Activated CD8-positive, alpha-beta memory T cell treated with anti-CD3 and anti-CD28 coated beads for 48 hours (primary cell): ENCODE data around the gene TBC1D10A.
A peak's percentile ranks its signal among the peaks of the same experiment; 100 is the strongest.

Source experiments
- DNase-seq, 3 experiments: peaks; one replicate each; pipeline ENCODE4 v3.0.0-alpha.2; 2020; ENCODE audit warnings: low read depth in 2 of 3, low spot score in 2 of 3

Gene TBC1D10A

DNA sequence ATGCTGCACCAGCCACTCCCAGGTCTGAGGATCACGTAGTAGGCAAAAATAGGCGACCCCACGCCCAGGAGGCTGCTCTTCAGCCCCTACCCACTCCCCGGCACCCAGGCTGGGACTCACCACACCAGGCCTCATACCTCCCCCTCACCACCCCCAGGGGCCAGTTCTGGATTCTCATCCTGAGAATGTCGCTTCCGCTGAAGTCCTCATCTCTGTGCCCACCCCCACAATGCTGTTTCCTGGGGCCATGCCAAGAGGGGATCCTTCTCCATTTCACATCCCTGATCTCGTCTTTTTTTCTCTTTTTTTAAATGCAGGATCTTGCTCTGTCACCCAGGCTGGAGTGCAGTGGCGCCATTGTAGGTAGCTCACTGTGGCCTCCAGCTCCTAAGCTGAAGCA lies 58.4 kb downstream of the TBC1D10A start:
- DNase-seq = no peak

DNA sequence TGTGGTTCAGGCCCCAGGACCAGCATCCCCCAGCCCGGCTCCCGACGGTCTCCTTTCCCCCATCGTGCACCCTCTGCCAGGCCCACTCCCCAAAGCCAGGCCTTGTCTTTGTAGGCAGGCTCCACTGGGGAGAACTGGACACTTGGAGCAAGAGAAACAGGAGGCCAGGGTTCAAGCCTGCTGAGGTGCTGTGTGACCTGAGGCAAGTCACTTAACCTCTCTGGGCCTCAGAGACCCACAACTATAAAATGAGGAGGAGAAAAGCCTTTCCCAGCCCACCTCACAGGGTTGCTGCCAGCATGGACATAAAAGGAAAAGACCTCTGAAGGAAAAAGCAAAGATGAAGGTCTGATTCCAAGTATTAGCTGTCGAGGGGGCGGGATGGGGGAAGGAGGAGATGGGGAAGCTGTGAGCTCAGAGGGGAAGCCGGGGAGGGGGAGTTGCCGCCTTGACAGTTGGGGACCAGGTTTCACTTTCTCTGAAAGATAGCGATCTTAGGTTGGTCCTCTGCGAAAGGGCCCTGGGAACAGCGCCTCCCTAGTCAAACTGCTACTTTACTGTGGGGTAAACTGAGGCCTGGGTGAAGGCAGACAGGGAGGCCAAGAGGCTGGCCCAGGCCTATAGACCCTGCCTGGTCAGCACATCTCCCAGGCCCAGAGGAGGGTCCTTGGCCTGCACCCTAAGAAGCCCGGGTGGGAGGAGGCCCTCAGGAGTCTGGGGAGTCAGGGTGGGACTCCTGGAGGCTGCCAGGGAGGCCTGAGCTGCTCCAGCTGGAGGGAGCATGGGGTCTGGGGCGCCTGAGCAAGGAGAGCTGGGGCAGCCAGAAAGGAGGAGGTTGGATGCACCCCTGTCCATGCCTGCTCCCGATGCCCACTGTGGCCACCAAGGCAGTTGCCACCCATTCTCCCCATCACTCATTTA lies 59.1 kb downstream of the TBC1D10A start:
- no peak for DNase-seq

DNA sequence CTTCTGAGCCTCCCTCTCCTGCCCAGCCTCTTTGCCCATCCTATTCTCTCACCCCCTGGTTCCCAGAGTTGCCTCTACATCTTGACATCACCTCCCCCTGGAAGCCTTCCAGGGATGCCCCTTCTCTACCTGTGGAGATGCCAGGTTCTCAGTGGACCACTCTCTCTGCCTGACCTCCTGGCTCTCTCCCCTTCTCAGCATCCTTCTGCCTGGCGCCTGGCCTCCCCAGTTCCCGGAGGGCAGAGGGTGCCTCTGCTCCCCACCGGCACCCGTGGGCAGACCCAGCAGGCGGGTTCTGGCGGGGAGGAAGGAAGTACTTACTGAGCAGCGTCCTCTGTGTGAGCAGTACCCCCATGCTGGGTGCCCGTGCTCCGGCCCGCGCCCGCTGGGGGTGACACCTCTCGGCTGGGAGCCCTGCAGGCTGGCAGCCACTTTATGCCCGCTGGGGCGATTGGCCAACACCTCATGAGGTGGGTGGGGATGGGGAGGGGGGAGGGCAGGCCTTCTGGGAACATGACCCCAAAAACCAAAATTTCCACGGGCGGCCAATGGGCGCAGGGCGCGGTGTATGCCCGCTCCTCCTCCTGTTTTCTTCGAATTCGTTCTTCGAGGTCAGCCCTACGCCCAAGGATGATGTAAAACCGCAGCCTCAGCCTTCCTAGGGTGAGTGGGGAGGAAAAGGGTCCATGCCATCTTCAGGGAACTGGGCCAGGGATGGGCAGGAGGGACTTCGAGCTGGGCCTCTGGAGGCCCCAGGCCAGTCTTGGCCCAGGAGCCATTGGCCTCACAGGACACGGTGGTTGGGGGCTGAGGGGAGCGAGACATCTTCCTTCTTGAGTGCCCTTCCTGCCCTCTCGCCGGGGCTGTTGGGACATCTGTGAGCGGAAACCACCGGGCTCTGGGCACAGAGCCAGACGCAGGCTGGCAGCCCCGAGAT lies 60.0 kb downstream of the TBC1D10A start, which contains the start of gene OSM:
TSS of gene OSM (minus strand) at position 407 of the 937 bp plus-strand sequence. CDS start at position 355, 52 bp downstream.
- peak in 1 of 3 experiments; percentile 73 for DNase-seq

DNA sequence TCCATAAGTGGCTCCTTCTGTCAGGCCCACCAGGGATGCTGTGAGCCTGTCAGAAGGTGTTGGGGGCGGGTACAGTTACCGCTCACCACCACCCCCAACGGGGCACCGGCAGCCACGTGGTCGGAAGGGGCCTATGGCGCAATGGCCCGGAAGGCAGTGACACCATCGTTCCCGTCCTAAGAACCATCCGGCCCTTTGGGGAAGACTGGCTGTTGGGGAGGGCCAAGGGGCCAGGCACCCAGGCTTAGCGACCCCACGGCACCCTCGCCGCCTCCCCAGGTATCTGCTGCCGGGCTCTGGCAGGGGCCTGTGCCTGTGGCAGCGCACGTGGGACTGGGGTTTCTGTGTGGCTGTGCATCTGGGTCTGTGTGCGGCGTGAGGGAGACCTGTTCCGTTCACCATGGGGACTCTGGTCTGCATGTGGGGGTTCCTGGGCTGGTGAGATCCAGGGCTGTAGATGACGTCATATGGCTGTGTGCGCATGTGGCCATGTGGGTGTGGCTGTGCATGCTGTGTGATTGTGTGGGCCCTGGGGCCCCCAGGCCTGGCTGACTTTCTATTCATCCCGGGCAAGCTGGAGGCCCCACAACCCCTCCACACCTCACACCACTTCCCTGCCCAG lies 60.8 kb downstream of the TBC1D10A start:
- peak in 2 of 3 experiments; percentile 65 to 76 for DNase-seq

DNA sequence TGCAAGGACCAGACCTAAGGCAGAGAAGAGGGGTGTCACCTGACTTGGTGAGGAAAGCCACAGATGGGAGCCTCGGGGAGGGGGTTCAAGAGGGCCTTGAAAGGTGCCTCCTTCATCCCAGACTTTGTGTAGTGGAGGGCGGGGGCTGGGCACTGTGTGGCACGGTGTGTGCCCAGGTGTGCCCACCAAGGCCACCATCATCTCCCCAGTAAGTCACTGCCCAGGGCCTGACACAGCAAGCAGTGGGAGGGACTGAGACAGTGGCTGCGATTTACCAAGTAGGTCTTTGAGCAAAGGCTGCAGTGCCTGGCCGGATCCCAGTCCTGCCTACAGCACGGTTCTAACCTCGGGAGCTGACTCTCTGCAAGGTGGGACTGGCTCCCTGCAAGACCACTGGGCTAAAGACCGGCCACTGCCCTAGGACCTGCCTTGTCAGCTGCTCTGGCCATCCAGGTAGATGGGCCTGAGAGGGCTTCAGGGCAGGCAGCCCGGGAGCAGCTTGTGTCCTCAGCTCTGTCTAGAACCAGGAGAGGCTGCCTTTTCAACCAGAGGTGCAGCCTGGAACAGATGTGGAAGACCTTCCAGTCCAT lies 61.5 kb downstream of the TBC1D10A start:
- no peak for DNase-seq

DNA sequence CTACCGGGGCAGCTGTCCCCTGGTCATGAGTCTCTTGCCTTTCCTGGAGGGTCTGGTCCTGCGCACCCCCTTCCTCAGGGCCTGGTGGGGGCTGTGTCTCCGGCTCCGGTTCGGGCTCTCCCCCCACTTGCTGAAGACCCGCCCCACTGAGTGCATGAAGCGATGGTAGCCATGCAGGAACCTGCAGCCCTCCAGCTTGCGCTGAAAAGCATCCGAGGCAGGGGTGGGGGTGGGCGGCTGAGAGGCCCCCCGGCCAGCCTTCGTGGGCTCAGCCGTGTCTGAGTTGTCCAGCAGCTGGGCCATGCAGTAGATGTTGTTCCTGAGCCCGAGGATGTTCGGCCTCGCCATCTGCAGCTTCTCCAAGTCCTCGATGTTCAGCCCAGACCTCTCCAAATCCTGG lies 62.9 kb downstream of the TBC1D10A start:
- DNase-seq = no peak

DNA sequence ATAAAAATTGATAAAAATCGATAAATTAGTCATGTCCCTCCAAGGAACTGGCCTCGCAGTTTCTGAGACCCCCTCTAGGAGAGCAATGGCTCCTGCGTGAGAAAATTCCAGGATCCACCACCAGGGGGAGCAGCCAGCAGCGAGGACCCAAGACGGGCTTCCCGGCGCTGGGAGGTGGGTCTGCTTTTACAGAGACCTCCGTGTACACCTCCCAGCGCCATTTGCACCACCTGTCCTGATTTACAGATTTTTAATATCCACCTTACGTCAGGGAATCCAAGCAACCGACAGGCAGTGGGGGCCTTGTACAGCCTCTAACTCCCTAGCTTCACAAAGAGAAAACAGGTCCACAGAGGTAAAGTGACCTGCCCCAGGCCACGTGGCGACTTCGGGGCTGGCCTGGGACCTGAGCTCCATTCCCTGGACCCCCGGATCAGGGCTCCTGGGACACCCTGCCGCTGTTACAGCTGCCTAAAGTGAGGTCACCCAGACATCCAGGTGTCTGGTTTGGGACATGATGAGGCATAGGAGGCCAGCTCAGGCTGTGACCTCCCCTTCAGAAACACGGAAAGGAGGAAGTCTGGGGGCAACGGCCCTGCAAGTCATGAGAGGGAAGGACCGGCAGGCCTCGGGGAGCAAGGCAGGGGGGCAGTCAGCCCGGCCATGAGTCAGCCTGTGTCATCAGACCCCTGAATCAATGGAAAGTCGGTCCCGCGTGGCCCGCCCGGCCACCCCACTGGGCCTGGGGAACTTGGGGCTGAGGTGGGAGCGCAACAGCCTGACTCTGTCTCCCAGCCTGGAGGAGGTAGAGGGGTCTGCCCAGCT lies 63.6 kb downstream of the TBC1D10A start:
- peak; percentile 57 to 89 (median 85) for DNase-seq

DNA sequence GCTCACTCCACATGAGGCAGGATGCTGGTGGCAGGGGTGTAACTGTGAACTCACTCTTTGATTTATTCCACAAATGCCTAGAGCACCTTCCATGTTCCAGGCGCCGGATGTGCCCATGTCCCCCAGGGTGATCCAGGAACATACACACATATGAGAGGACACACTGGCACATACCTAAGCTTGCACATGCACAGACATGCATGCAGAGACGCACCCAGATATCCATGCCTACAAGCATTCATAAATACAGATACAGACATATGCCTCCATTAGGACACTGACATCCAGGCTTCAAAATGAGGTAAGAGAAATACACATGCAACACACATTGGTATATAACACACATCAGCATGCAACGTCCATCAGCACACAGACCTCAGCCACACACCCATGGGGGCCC lies 64.6 kb downstream of the TBC1D10A start:
- DNase-seq = no peak

DNA sequence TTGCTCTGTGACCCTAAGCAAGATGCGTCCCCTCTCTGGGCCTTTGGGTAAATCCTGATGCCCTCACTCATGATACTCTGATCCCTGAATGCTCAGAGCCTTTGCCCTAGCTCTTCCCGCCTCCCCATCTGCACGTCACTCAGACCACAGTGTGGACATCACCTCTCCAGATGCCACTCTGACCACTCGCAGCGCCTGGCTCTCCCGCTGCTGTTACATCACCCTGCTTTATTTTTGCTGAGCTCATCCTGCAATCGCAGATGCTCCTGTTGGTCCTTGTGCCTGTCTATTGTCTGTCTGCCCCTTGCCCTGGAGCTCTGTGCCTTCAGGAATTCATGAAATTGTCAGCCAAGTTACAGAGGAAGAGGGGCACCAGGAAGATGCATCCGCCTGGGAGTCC lies 65.6 kb downstream of the TBC1D10A start:
- DNase-seq = no peak

DNA sequence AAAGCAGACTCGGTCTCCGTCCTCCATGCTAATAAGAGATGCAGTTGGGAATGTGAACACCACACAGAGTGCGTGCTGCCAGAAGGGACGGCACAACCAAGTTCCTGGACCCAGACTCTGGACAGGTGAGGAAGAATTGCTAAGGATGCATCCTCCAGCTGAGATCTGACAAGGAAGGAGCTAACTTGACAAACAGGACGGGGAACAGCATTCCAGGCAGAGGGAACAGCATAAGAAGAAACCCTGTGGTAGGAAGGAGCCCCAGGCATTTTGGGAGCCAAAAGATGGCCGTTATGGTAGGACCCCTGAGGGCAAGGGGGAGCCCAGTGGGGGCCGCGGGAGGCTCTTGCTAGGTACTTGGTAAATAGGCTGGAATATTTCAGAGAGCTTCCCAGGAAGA lies 66.1 kb downstream of the TBC1D10A start:
- DNase-seq = no peak

DNA sequence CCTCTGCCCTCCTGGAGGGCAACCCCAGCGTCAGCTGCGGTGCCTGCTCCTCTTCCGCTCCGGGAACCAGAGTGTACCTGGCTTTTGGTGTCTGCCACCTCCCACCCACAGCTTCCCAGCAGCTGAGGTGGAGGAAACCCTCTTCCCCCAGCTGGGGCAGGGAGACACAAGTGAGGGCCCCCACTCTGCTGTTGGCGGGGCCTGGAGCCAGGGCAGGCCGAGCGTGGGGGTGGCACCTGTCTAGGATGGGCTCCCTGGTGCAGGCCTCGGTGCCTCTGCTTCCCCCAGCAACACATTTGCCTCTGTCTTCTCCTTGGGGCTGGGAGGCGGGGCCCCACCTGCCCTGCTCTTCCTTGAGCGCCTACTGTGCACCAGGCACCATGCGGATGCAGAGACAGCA lies 66.5 kb downstream of the TBC1D10A start:
- no peak for DNase-seq

DNA sequence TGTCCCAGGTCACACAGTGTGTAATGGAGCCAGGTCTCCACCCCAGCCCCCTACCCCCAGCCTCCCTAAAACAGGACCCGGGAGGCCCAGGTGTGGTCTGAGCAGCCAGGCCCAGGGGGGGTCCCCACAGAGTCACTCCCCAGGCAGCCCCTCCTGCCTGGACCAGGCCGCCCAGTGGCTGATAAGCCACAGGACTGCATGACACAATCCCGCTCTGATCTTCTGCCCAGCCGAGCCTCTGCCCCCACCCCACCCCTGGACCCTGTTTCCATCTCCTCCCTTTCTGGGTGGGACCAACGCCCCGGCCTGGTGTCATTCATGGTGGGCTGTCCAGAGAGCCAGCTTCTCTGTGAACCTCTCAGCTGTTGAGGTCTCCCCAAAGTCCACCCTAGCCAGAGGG lies 72.4 kb downstream of the TBC1D10A start:
- DNase-seq = no peak

DNA sequence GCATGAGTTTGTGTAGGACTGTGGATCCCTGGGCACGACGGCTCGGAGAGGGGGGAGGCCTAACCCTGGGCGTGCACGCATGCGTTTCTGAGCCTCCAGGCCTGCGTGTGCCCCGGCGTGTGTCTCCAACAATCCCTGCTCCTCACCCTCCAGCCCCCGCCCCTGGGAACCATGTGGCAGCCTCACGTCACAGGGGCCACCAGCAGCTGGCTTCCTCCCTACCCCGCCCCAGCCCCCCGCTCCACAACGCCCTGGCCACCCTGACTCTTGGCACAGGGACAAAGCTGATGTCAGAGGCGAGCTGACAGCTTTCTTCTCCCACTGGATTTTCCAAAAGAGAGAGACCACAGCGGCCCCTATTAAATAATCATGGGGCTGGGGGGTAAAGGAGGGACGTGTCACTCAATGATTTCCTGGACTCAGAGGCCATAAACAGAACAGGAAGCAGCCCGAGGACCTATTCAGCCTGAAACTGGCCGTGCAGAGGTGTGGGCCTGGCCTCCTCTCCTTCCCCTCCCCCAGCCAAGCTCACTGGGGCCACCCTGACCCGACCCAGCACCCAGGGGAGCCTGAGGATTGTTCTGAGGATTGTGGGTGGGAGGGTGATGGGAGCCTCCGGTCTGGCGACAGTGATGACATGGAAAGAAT lies 73.4 kb downstream of the TBC1D10A start:
- no peak for DNase-seq

DNA sequence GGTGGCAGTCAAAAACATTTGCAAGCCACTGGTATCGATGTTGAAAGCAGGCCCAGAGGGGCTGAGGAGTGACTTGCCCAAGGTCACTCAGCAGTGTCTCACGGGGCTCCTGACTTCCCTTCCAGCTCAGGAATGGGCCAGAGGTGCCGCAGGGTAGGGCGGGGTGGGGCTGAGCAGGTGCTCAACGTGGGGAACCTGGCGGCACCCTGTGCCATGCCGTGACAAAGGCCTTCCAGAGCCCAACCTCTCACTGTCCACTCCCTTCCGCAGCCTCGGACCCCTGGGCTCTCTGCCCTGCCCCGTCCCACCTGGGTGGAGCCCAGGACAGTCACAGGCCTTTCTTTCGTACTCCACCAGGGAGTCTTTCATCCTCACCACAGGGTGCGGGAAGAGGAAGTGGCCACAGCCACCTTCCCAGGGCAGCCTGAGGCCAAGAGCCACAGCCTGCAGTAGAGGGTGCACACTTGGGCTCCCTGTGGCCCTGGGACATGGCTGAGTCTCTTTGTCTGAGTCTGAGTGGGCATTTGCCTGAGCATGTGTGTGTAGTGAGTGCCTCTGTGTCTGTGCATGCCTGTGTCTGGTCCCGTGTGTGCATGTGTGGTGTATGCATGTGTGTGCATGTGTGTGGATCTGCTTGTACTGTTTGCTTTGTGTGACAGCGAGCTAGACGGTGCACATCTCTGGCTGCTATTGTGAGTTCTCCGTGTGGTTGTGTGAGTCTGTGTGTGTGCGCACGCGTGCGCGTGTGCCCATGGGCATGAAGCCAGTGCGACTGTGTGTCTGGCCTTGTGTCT lies 74.1 kb downstream of the TBC1D10A start:
- no peak for DNase-seq

DNA sequence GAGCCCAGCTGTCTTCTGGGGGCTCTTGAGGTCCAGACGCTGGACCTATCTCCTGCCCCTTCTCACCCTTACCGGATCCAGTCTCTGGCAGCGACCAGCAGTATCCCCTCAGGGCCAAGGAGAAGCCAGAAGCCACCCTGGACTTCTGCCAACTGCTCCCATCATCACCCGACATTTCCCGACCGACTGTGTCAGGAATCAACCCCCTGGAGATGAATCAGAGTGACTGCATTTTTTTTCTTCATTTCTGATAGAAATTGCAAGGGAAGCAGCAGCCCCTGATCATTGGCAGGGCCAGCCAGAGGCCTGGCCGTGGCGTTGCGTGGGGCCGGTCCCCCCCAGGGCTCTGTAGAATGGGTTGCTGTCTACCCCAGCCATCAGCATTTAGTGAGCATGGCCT lies 75.0 kb downstream of the TBC1D10A start:
- no peak for DNase-seq

DNA sequence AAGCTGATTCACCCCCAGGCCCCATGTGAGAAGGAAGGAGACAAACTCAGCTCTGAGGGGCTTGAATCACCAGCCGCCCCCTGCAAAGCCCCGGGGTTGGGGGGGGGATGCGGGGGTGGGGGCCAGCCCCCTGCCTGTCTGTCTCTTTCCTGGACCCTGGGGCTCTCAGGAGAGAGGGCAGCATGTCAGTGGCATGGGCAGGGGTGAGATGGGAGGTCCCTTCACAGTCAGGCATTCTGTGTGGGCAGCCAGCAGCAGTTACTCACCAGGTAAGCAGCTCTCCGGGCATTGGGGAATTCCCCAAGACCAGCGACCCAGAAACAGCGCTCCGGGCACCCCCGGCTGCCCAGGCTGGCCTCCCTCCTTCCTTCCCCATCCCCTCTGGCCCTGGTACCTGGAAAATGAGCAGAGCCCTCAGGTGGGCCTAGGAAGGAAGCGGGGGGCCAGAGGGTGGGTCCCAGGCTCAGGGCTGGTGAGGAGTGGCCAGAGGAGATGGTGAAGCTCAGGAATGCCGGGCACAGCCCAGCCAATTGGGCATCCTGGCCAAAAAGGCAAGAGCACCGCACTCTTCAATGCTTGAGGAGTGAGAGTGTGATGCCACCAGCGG lies 76.0 kb downstream of the TBC1D10A start:
- no peak for DNase-seq

DNA sequence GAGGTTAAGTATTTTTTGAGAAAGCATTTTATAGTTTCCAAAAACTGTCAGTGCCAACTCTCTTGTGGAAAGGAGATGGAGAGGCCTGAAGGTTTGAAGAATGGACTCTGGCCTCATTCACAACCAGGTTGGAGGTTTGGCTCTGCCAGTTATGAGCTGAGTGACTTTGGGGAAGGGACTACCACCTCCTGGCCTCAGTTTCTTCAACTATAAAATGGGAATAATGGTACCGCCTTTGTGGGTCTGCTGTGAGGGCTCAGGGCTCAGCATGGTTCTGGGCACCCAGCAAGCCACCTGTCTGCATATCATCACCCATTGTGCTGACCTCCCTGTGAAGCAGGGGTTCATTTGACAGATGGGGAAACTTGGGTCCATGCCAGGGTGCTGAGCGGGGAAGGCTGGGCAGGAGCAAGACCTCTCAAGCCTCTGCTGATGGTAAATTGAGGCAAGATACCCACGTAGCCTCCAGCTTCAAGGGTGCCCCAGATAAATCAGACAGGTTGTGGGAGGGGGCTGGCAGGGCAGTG lies 76.6 kb downstream of the TBC1D10A start:
- no peak for DNase-seq
